ENCODE measurements around the gene ARMC7. TPM values are rescaled to one million over a fixed set of nuclear protein-coding genes. Genes with fewer than 3 reads are reported as not detected.

Gene ARMC7
- total RNA-seq, 1 donor from 2014 or later: 6.0 TPM

DNA sequence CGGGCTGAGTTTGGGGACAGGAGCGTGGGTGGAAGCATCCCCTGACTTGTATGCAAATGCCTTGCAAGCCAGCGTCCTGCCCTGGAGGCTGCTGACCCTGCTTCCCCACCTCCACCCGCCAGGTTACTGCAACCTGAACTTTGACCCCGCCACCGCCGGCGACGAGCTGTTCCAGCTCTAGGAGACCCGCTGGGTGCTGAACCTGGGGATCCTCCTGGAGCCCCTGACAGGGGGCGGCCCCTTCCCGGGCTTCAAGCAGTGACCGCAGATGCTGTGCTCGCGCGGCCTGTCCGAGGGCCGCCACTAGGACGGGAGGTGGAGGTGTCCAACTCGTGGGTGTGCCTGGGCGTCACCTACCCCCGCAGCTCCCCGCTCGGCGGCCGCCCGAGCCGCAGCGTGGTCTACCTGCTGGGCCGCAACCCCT is 32.7 kb upstream of the ARMC7 start:
- intact Hi-C loops (cut with micrococcal nuclease): no loop called here
- DNase-seq: no peak

DNA sequence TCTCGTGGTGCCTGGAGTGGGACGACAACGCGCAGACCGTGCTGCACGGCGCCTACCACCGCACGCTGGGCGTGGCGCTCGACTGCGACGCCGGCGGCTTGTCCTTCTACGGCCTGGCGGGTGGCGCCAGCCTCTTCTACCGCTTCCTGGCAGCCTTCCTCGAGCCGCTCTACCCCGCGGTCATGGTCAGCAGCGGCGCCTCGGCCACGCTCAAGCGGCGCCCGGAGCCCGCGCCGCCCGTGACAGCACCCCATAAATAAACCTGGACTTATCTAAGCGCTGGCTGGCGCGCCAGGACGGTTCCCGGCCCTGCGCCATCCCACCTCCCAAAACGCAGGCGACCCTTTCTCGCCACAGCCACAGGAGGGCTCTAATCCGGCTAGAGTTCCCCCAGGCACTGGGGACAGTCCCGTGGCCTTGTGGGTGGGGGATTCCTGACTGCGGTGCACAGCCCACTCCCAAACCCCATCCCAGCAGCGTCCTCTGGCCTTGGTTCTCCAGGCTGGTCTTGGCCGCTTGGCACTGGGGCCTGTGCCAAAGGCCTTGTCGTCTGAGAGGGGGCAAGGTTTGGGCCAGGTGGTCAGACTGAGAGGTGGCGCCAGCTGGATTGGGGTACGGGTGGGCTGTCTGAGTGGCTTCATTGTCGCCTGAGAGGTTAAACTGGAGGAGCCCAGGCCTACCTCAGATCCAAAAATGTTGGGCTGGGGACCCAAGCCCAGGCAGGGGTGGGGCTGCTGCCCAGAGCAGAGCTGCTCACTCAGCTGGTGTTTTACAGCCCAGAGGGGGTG is 32.1 kb upstream of the ARMC7 start:
- intact Hi-C loops (cut with micrococcal nuclease): no loop called here
- peak; percentile 88 for DNase-seq
- peak; percentile 93 for ATAC-seq

More for the DNA sequence above, 32.7 kb upstream of the ARMC7 start:
- ATAC-seq: no peak

DNA sequence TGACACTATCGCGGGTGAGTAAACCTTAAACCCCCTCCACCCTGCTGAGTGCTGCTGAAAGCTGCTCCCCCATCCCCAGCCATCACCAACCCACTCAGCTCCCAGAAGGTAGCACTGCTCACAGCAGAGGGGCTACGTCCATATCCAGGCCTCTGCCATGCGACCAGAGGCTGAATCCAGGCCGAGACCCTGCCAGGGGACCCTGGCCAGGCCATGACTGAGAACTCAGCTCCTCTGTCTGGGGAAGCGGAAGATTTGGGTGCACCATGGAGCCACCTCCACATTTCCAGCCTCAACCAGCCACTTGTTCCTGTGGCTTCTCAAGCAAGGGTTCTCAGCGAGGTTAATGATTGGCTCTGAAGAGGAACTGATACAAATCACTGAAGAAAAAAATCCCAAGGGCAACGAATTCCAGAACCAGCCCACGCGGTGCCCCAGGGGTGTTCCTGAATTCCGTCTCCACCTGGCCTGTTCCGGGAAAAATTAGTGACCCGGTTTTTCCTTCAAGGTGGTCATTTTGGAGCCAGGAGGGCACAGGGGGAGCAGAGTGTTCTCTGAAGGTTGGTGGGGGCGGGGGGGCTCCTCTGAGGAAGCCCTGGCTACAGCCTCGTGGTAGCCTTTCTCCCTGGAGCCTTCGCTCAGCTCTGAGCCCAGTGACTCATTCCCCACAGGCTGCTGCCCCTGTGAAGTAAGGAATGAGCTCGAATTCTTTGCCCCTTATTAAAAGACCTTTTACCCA is 31.3 kb upstream of the ARMC7 start:
- no peak for DNase-seq
- intact Hi-C loops (cut with micrococcal nuclease): no loop called here
- no peak for ATAC-seq

- ATAC-seq: no peak
- intact Hi-C loops (cut with micrococcal nuclease): no loop called here
- DNase-seq: no peak
These were observed 30.8 kb upstream of the ARMC7 start for GRCh38 chr17:75079023-75079373.

DNA sequence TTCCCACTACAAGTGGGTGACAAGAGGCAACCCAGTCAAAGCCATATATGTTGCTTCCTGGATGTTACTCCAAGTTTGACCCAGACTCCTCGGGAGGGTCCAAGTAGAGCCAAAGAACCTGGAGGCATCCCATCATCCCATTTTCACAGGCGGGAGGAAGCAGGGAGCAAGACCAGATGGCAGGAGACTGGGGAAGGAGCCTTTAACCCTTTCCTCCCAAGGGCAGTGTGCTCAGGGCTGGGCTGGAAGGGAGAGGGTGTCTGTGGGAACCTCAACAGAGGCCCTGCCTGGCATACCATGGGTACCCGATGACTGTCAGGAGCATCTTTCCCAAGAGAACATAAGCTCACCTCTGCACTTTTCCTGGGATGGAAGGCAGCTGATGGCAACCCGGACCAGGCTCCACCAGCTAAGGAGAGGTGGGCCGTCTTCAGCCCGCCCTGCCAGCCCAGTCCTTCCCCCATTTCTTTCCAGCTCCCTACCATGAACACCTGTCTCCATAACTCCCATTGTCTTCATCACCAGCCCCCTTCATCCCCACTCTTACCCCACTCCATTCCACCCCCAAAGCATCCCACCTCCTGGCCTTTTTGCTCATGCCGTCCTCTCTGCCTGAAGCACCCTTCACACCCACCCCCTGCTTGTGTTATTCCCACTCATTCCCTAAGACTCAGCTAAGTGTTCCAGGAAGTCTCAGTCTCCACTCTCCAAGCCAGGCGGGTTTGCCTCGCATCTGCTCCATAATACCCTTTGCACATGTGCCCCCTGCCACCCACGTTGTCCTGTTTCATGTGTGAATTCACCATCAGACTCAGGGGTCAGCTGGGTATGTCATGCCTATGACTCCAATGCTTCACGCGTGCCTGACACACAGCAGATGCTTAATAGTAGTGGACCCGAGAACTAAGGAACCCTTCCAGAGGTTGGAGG is 27.9 kb upstream of the ARMC7 start:
- intact Hi-C loops (cut with micrococcal nuclease): no loop called here
- DNase-seq (no peak), ATAC-seq (no peak)

GRCh38 chr17:75082683-75083082 is 27.1 kb upstream of the ARMC7 start:
- ATAC-seq: no peak
- no peak for DNase-seq
- intact Hi-C loops (cut with micrococcal nuclease): no loop called here

DNA sequence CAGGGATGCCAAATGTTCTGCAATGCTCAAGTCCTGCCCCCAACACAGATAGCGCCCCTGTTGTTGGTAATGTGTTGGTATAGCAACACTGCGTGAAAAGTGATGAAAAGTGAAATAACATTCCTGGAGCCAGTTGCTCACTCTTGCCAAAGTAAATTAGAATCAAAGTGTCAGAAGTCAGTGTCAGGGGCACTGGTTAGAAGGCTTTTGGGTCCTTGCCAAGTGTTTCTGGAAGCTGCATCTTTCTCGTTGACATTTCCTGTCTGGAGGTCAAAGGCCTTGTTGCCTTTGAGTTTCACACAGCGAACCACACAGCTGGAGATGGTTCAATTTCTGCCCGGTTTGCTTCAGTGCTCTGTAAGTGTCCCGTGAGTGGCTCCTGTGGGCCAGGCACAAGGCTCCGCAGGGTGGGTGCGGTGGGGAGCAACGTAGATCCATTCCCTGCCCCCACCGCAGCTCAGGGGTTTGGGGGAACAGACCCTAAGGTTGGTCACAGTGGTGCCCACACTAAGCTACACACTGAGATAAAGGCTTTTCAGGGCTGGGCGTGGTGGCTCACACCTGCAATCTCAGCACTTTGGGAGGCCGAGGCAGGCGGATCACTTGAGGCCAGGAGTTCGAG is 25.6 kb upstream of the ARMC7 start:
- ATAC-seq (no peak), DNase-seq (no peak)
- intact Hi-C loops (cut with micrococcal nuclease): no loop called here

GRCh38 chr17:75086496-75087181 is 23.1 kb upstream of the ARMC7 start:
- DNase-seq (no peak), ATAC-seq (no peak)
- intact Hi-C loops (cut with micrococcal nuclease): no loop called here

DNA sequence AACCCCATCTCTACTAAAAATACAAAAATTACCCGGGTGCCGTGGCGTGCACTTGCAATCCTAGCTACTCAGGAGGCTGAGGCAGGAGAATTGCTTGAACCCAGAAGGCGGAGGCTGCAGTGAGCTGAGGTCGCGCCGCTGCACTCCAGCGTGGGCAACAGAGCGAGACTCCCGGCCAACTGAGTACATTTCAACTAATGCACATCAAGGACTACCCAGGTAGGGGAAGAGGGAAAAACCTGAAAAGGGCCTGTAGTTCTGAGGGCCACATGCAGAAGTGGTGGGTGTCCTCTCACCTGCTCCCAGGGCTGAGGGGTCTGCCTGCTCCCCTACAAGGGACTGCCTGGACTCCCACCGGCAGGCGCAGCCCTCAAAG is 22.6 kb upstream of the ARMC7 start:
- DNase-seq (no peak), ATAC-seq (no peak)
- intact Hi-C loops (cut with micrococcal nuclease): no loop called here

DNA sequence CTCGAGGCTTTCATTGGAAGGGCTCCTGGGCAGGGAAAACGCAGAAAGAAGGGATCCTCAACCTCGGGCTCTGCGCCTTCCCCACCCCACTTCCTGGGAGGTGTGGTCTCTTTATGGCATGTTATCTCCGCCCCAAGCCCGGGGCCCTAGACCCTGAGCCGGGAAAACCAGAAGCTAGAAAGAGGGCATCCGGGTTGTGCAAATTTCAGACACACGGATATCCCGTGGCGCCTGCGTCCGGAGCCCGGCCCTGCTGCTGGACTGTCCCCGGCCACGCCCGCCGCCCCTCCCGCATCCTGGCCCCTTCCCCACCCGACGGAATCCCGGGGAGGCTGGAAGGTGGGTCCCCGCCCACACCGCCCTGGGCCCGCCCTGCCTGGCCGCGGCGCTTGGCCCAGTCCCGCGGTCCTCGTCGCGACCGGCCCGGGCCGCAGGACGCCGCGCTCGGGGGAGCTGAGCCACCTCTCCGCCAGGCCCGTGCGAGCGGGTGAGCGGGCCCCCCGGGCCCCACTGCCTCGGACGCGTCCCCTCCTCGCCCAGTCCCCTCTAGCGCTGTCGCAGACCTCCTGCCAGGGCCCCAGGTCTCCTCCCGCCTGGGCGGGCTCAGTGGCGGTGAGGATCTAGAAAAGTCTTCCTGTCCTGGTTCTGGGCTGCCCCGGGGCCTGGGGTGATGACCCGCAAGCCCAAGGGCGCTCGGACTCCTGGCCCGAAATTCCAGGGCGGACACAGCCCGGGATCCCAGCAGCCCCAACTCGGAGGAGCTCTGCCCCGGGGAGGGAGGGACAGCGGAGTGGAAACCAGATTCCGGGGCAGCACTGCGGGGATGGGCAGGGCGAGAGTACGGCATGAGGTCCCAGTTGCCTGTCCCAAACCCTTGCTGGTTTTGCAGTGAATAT is 22.0 kb upstream of the ARMC7 start, which contains the start of gene SLC16A5:
Gene SLC16A5, plus strand, starts transcription at position 397 of the 896 bp plus-strand sequence. CDS start 5,683 bp downstream, outside the sequence.
- DNase-seq (peak; percentile 93), ATAC-seq (peak; percentile 93)
- intact Hi-C loops (cut with micrococcal nuclease): no loop called here

DNA sequence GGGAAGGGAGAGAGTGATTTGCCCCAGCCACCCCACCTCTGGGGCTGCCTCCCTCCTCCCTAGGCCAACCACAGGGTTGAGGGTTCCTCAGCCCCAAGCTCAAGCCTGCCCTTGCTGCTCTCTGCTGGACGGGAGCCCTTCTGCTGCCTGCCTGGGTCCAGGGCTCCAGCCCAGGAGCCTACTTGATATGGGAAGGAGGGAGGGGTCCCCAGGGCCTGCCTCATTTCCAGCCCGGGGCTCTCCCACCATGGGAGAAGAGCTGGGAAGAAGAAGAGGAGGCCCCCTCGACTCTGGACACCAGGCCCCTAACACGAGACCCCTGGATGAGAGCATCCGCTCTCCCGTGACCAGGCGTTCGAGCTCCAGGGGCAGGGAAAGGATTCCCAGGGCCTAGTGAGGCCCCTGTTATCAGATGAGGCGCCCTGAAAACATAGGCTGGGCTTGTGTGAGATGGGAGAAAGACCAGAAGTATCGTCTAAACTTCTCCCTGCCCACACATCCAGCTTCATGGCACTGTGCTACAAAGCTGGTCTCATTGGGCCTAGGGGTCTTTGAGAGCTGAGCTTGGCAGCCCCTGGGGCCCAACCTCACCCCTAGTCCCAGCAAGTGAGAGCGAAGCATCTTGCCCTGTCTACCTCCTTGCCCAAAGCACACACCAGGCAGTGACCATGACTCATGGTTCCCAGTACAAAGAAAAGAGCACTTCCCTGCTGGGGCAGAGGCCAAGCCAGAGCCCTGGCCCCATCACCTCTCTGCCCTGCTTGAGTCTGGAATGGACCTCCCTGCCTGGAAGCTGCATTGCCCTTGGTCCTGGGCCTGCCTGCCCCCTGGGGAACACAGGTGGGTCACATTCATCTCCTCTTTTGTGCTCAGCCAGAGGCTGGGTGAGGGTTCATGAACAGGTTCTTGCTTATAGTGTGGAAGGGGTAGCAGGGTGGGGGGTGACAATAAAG is 21.0 kb upstream of the ARMC7 start:
- no peak for DNase-seq
- intact Hi-C loops (cut with micrococcal nuclease): no loop called here

DNA sequence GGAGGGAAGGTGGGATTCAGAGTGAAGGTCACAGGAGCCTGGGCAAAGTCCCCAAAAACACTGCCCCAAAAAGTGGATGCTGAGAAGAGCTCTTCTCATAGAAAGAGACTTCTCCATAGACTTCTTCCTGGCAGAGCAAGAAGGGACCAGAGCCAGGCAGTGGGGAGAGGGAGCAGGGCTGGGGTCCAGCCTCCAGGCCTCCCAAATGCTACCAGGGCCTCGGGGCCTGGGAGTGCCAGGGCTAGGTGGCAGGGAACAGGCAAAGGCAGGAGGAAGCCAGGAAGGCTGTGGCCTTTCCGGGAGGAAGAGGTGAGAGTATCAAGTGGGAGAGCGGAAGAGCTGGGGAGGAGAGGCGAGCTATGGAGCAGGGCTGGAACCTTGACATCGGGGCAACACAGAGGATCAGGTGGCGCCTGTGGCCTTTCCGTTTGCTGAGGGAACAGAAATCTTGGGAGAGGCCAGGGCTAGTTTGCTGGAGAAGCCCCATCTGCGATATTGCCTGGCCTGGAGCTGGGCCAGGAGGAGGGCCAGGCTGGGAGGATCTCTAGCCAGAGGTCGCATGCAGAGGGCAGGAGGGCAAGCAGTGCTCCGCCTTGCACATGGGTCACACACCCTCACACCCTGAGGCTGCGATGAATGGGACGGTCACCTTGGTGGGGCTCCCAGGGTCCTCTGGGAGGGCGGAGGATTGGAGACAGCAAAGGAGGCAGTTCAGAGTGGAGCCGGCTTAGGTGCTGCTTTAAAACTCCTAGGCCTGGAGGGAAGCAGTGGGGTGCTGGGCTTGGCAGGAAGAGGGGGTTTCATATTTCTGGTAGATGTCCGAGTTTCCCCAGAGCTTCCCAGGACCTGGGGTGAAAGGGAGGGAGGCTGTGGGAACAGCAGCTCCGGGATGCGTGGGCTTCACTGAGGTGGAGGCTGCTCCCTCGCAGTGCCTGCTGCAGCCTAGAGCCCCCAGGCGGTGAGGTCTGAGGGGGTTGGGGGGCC is 18.6 kb upstream of the ARMC7 start:
- intact Hi-C loops (cut with micrococcal nuclease): no loop called here
- peak; percentile 6 for ATAC-seq
- DNase-seq: peak; percentile 72

More for the DNA sequence above, 21.0 kb upstream of the ARMC7 start:
- peak; percentile 31 for ATAC-seq

DNA sequence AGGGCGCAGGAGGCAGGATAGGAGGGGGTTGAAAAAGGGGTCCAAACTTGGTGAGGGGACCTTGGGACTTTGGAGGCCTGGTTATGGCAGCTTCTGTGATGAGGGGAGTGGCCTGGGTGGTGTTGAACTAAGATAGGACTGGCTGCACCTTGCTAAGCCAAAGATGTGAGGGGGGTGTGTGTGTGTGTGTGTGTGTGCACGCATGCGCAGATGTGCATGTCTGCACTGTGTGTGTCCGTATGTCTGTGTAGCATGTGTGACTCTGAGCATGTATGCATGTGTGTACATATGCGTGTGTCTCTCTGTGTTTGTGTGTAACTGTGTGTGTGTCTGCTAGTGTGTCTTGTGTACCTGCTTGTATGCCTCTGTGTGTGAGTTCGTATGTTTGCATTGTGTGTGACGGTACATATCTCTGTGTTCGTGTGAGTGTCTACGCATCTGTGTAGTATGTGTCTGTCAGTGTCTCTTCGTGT is 17.9 kb upstream of the ARMC7 start:
- DNase-seq (no peak), ATAC-seq (no peak)
- intact Hi-C loops (cut with micrococcal nuclease): no loop called here

DNA sequence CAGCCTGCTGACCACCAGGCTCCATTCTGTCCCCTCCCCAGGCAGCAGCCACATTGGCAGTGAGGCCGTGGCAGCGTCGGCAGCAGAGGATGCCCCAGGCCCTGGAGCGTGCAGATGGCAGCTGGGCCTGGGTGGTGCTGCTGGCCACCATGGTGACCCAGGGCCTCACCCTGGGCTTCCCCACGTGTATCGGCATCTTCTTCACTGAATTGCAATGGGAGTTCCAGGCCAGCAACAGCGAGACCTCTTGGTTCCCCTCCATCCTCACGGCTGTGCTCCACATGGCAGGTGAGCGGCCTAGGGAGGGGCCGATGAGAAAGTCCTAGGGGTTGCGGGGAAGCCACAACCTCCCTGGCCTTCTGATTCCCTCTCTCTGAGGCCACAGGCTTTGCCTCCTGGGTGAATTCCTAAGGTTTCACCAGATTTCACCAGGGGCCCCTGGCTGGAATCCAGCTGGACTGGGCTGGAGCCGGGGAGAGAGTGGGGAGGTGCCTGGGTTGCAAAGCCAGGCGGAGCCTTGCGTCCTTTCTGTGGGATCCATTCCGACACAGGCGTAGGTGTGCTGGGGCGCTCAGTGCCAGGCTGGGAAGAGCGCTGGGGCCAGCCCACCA is 16.1 kb upstream of the ARMC7 start:
- intact Hi-C loops (cut with micrococcal nuclease): no loop called here
- no peak for DNase-seq
- ATAC-seq: no peak

- ATAC-seq: no peak
- DNase-seq: no peak
- intact Hi-C loops (cut with micrococcal nuclease): no loop called here
These were observed 14.8 kb upstream of the ARMC7 start for GRCh38 chr17:75094871-75095399.
